B cell (primary cell): ENCODE data around the gene PCNX3.

Experiments
- CTCF ChIP-seq: fragments of 200-600 bp; IDR thresholded peaks from one replicate; pipeline ENCODE4 v1.8.0; 2022; ENCODE audit warnings: antibody characterized with exemption, mild to moderate bottlenecking
- EZH2 ChIP-seq: IDR thresholded peaks from 2 replicates; pipeline ENCODE4 v1.6.1; 2012; ENCODE audit warnings: borderline replicate concordance, low read depth, mild to moderate bottlenecking, moderate library complexity, low read length; ENCODE audit not compliant: insufficient read depth, poor library complexity, severe bottlenecking

GRCh38 chr11:65641297-65642013 is 25.9 kb downstream of the PCNX3 start:
- TF ChIP-seq CTCF = no peak
- no peak for TF ChIP-seq EZH2
